ENCODE data around the gene GRIN1. TPM values are rescaled to one million over a fixed set of nuclear protein-coding genes. Genes with fewer than 3 reads are reported as not detected.

GRIN1 gene
- total and polyA plus RNA-seq, 2 of the 8 experiments (the other 6 are each of a cell fraction or from before 2014, with no cell fraction given), result 0.48 to 2.1 TPM

DNA sequence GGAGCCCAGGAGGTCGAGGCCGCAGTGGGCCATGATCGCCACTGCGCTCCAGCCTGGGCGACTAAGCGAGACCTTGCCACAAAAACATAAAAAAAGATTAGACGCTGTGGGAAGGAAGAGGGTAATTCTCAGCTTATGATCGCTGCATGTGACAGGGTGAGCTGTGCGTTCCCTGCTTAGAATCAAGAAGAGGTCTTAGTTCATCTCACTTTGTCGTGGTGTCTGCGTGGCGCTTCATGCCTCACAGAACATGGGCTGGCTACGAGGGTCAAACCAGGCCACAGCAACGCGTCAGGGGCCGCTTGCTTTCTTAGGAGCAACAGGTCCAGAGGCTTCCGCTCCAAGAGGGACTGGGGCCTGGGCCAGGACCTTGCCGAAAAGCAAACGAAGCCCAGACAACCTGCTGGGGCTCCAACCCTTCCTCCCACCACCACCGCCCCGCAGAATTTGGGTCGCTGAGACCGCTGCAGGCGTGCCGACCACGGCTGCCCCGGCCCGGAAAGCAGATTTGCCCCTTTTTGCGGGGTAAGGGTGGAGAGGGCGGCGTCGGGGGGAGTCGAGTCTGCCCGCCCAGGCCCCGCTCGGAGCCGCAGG, 10.0 kb upstream of the GRIN1 start (continued):
- TF ChIP-seq, protein P1, sequence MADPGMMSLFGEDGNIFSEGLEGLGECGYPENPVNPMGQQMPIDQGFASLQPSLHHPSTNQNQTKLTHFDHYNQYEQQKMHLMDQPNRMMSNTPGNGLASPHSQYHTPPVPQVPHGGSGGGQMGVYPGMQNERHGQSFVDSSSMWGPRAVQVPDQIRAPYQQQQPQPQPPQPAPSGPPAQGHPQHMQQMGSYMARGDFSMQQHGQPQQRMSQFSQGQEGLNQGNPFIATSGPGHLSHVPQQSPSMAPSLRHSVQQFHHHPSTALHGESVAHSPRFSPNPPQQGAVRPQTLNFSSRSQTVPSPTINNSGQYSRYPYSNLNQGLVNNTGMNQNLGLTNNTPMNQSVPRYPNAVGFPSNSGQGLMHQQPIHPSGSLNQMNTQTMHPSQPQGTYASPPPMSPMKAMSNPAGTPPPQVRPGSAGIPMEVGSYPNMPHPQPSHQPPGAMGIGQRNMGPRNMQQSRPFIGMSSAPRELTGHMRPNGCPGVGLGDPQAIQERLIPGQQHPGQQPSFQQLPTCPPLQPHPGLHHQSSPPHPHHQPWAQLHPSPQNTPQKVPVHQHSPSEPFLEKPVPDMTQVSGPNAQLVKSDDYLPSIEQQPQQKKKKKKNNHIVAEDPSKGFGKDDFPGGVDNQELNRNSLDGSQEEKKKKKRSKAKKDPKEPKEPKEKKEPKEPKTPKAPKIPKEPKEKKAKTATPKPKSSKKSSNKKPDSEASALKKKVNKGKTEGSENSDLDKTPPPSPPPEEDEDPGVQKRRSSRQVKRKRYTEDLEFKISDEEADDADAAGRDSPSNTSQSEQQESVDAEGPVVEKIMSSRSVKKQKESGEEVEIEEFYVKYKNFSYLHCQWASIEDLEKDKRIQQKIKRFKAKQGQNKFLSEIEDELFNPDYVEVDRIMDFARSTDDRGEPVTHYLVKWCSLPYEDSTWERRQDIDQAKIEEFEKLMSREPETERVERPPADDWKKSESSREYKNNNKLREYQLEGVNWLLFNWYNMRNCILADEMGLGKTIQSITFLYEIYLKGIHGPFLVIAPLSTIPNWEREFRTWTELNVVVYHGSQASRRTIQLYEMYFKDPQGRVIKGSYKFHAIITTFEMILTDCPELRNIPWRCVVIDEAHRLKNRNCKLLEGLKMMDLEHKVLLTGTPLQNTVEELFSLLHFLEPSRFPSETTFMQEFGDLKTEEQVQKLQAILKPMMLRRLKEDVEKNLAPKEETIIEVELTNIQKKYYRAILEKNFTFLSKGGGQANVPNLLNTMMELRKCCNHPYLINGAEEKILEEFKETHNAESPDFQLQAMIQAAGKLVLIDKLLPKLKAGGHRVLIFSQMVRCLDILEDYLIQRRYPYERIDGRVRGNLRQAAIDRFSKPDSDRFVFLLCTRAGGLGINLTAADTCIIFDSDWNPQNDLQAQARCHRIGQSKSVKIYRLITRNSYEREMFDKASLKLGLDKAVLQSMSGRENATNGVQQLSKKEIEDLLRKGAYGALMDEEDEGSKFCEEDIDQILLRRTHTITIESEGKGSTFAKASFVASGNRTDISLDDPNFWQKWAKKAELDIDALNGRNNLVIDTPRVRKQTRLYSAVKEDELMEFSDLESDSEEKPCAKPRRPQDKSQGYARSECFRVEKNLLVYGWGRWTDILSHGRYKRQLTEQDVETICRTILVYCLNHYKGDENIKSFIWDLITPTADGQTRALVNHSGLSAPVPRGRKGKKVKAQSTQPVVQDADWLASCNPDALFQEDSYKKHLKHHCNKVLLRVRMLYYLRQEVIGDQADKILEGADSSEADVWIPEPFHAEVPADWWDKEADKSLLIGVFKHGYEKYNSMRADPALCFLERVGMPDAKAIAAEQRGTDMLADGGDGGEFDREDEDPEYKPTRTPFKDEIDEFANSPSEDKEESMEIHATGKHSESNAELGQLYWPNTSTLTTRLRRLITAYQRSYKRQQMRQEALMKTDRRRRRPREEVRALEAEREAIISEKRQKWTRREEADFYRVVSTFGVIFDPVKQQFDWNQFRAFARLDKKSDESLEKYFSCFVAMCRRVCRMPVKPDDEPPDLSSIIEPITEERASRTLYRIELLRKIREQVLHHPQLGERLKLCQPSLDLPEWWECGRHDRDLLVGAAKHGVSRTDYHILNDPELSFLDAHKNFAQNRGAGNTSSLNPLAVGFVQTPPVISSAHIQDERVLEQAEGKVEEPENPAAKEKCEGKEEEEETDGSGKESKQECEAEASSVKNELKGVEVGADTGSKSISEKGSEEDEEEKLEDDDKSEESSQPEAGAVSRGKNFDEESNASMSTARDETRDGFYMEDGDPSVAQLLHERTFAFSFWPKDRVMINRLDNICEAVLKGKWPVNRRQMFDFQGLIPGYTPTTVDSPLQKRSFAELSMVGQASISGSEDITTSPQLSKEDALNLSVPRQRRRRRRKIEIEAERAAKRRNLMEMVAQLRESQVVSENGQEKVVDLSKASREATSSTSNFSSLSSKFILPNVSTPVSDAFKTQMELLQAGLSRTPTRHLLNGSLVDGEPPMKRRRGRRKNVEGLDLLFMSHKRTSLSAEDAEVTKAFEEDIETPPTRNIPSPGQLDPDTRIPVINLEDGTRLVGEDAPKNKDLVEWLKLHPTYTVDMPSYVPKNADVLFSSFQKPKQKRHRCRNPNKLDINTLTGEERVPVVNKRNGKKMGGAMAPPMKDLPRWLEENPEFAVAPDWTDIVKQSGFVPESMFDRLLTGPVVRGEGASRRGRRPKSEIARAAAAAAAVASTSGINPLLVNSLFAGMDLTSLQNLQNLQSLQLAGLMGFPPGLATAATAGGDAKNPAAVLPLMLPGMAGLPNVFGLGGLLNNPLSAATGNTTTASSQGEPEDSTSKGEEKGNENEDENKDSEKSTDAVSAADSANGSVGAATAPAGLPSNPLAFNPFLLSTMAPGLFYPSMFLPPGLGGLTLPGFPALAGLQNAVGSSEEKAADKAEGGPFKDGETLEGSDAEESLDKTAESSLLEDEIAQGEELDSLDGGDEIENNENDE (IDR thresholded peaks at IDR 0.05; ENCODE audit: insufficient replicate concordance, low read length), result no peak
- TF ChIP-seq POLR2A (IDR thresholded peaks at IDR 0.05; ENCODE audit: control extremely low read depth in 1 of 2, low read depth in 2 of 2, low read length in 2 of 2), result no peak
- no peak for TF ChIP-seq KDM4A (IDR thresholded peaks at IDR 0.05; ENCODE audit: low read depth, low read length, severe bottlenecking)
- TF ChIP-seq HDAC6 (IDR thresholded peaks at IDR 0.05; ENCODE audit: low read depth, low read length), result no peak

Data from H1 (cell line).